ENCODE data around the gene SMOC1.

The SMOC1 gene

DNA sequence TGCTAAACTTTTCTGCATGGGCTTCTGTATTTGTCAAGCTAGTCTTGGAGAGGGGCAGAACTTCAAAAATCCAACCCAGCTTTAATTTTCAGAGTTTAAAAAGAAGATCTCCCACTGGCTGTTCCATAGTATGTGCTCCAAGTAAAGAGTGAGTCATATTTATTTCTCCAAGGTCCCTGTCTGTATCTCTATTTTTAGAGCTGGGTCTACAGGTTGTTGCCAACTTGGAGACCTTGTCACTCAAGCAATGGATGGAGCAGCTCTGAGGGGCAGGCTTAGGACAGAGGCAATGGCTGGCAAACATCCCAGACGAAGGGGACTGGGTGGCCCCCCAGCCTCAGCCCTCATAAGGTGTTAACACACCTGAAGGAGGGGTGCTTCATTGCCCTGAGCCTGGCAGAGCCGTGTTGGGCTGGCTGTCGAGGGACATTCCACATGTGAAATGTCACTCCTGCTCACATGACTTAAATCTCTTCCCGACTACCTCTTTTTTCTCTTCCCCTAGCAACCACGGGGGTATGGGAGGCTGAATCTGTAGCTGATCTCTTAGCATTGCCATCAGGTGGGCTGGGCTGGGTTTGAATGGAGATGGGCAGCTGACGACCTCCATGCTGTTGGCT, 103.1 kb downstream of the SMOC1 start:
- TF ChIP-seq, protein P1, sequence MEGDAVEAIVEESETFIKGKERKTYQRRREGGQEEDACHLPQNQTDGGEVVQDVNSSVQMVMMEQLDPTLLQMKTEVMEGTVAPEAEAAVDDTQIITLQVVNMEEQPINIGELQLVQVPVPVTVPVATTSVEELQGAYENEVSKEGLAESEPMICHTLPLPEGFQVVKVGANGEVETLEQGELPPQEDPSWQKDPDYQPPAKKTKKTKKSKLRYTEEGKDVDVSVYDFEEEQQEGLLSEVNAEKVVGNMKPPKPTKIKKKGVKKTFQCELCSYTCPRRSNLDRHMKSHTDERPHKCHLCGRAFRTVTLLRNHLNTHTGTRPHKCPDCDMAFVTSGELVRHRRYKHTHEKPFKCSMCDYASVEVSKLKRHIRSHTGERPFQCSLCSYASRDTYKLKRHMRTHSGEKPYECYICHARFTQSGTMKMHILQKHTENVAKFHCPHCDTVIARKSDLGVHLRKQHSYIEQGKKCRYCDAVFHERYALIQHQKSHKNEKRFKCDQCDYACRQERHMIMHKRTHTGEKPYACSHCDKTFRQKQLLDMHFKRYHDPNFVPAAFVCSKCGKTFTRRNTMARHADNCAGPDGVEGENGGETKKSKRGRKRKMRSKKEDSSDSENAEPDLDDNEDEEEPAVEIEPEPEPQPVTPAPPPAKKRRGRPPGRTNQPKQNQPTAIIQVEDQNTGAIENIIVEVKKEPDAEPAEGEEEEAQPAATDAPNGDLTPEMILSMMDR (IDR thresholded peaks at IDR 0.05; ENCODE audit: extremely low read depth, missing control alignments), result no peak
- no peak for DNase-seq (ENCODE audit: low spot score)

DNA sequence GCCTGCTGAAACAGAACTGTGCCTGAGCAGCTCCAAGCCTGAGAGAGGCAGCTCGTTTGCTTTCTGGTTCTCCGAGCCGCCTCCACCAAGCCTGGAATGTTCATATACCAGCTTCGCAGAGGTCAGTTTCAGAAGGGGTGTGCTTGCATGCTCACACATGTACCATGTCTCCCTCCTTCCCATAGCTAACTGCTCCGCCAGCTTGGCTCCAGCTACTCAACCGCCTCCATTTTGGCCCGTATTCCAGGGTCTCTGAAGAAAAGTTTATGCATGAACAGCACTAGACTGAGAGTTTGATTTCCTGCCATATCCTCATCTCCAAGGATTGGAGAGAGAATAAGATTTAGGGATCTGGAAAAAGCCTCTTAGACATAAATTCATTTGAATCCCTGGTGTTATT, 103.7 kb downstream of the SMOC1 start:
- TF ChIP-seq, protein P1 (IDR thresholded peaks at IDR 0.05; ENCODE audit: extremely low read depth, missing control alignments), result no peak

GRCh38 chr14:69983317-69983716, 104.1 kb downstream of the SMOC1 start:
- DNase-seq (ENCODE audit: low spot score), result no peak
- TF ChIP-seq, protein P1 (IDR thresholded peaks at IDR 0.05; ENCODE audit: extremely low read depth, missing control alignments), result no peak

More for the DNA sequence above, 103.7 kb downstream of the SMOC1 start:
- no peak for DNase-seq (ENCODE audit: low spot score)

DNA sequence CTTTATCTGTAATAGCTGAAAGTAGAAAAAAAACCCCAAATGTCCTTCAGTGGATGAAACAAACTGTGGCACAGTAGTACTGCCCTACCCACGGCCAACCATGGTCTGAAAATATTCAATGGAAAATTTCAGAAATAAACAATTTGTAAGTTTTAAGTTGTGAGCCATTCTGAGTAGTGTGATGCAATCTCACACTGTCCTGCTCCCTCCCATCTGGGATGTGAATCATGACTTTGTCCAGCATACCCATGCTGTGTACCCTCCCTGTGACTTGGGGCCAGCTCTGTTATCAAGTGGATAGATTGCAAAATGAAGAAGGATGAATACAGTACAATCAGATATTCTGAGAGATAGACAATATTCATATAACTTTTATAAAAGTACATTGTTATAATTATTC, 106.2 kb downstream of the SMOC1 start:
- DNase-seq (ENCODE audit: low spot score), result no peak
- TF ChIP-seq, protein P1 (IDR thresholded peaks at IDR 0.05; ENCODE audit: extremely low read depth, missing control alignments), result no peak

- TF ChIP-seq, protein P1 (IDR thresholded peaks at IDR 0.05; ENCODE audit: extremely low read depth, missing control alignments), result no peak
- DNase-seq (ENCODE audit: low spot score), result no peak
Measured at GRCh38 chr14:69986336-69986735, 107.1 kb downstream of the SMOC1 start.

DNA sequence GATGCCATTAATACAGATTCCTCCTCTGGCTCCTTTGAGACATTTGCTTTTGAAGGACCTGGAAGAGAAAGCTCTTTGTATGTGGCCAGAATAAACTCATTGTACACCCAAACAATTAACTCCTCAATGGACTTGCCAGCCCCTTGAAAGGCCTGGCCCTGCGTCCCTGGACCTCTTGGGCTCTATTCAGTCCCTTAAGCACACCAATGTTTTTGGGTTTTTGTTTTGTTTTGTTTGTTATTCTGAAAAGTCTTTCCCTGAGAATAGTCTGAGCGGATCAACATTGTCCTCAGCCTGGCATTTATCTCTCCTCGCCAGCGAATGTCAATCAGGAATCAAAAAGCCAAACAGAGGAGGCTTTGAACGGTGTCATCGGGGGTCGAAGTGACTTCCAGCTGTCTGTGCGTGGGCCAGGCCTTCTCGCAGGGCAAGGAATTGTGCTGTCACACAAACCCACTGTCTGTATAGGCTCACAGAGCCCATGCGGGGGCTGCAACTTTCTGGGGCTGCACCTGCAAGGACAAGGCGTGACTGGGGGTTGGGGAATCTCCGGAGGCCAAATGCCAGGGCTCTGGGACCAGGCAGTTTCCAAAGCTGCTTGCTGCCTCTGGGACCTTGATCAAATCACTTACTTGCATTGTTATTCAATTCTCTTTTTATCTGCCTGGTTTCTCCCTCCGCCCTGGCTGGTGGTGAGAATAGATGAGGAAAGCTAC, 108.3 kb downstream of the SMOC1 start:
- no peak for DNase-seq (ENCODE audit: low spot score)
- TF ChIP-seq, protein P1 (IDR thresholded peaks at IDR 0.05; ENCODE audit: extremely low read depth, missing control alignments), result no peak

GRCh38 chr14:69988979-69989378, 109.8 kb downstream of the SMOC1 start:
- TF ChIP-seq, protein P1 (IDR thresholded peaks at IDR 0.05; ENCODE audit: extremely low read depth, missing control alignments), result no peak
- DNase-seq (ENCODE audit: low spot score), result no peak

Measured in GM20000 (cell line).